Measurements from ENCODE around the gene MTHFS.
"Not testable (repeated sequence)": the region's sequence is repeated elsewhere in the genome, so short reads cannot be mapped to it uniquely, and the experiment has no call there.

MTHFS gene

GRCh38 chr15:79896634-79897379 is at the start of gene MTHFS:
TSS of gene MTHFS (minus strand) at chr15:79897014. CDS start at chr15:79896988, 26 bp downstream.
- DNase-seq = peak; percentile 80

GRCh38 chr15:79944622-79945021 is 47.8 kb upstream of the MTHFS start:
- no peak for DNase-seq

- peak; percentile 82 for DNase-seq
These were observed 47.0 kb upstream of the MTHFS start for GRCh38 chr15:79943820-79944219.

GRCh38 chr15:79942741-79943481 is 46.1 kb upstream of the MTHFS start:
- peak; percentile 78 for DNase-seq

- no peak for DNase-seq
These were observed 42.6 kb upstream of the MTHFS start for GRCh38 chr15:79939399-79939798.

- no peak for DNase-seq
These were observed 41.3 kb upstream of the MTHFS start for GRCh38 chr15:79938143-79938542.

- not testable (repeated sequence) for DNase-seq
These were observed 38.9 kb upstream of the MTHFS start for GRCh38 chr15:79935556-79936201.

GRCh38 chr15:79933231-79933630 is 36.4 kb upstream of the MTHFS start:
- DNase-seq = no peak

GRCh38 chr15:79932447-79932846 is 35.6 kb upstream of the MTHFS start:
- no peak for DNase-seq

- no peak for DNase-seq
These were observed 33.7 kb upstream of the MTHFS start for GRCh38 chr15:79930516-79930915.

GRCh38 chr15:79929412-79929811 is 32.6 kb upstream of the MTHFS start:
- DNase-seq = no peak

GRCh38 chr15:79926116-79926515 is 29.3 kb upstream of the MTHFS start:
- not testable (repeated sequence) for DNase-seq

- DNase-seq = no peak
These were observed 27.6 kb upstream of the MTHFS start for GRCh38 chr15:79924379-79924778.

- peak; percentile 97 for DNase-seq
These were observed 26.8 kb upstream of the MTHFS start for GRCh38 chr15:79923515-79924169.

- DNase-seq = peak; percentile 55
These were observed 26.3 kb upstream of the MTHFS start for GRCh38 chr15:79923079-79923514.

GRCh38 chr15:79922512-79923078 is 25.8 kb upstream of the MTHFS start:
- DNase-seq = no peak

- no peak for DNase-seq
These were observed 23.1 kb upstream of the MTHFS start for GRCh38 chr15:79919749-79920511.

GRCh38 chr15:79919090-79919748 is 22.4 kb upstream of the MTHFS start:
- no peak for DNase-seq

GRCh38 chr15:79918278-79918677 is 21.5 kb upstream of the MTHFS start:
- no peak for DNase-seq

GRCh38 chr15:79916502-79917132 is 19.8 kb upstream of the MTHFS start:
- DNase-seq = no peak

All from fibroblast of skin of right biceps (primary cell).